Right atrium auricular region (tissue), 2 donors: ENCODE data around the gene TGFBR3. TPM values are rescaled to one million over a fixed set of nuclear protein-coding genes. Genes with fewer than 3 reads are reported as not detected.
A peak's percentile ranks its signal among the peaks of the same experiment; 100 is the strongest.
"Not testable (repeated sequence)": the region's sequence is repeated elsewhere in the genome, so short reads cannot be mapped to it uniquely, and the experiment has no call there.

Experiments
- DNase-seq: peaks from one replicate; pipeline ENCODE4 v3.0.0-alpha.2; 2019; ENCODE audit warnings: low spot score
- H3K27ac ChIP-seq, 2 donors: fragments of 200-600 bp; sonication (generic); 1 replicate in 1 of 2; 2 replicates in 1 of 2; pipeline ENCODE4 v1.5.1; 2016 to 2019
- H3K27me3 ChIP-seq, 2 donors: fragments of 200-600 bp; sonication (generic); one replicate each; pipeline versions ENCODE4 v1.5.1 to v1.6.0; 2017 to 2019
- H3K36me3 ChIP-seq: fragments of 200-600 bp; sonication (generic); one replicate; pipeline ENCODE4 v1.5.1; 2016
- H3K4me1 ChIP-seq, 2 donors: fragments of 200-600 bp; sonication (generic); one replicate each; pipeline versions ENCODE4 v1.5.1 to v1.6.0; 2017 to 2019
- H3K4me3 ChIP-seq, 2 donors: fragments of 200-600 bp; sonication (generic); 1 replicate in 1 of 2; 2 replicates in 1 of 2; pipeline ENCODE4 v1.5.1; 2017 to 2019; ENCODE audit warnings: mild to moderate bottlenecking in 1 of 2, moderate library complexity in 1 of 2
- H3K9me3 ChIP-seq, 2 donors: fragments of 200-600 bp; sonication (generic); one replicate each; pipeline ENCODE4 v1.5.1; 2019
- CTCF ChIP-seq, 2 donors: fragments of 200-600 bp; sonication (generic); IDR thresholded peaks; one replicate each; pipeline ENCODE4 v1.5.1; 2019; ENCODE audit warnings: antibody characterized with exemption in 2 of 2
- total RNA-seq, 2 donors: library from RNA; depleted of rRNA; stranded (reverse); fragments of >200 nt; gene quantifications; one replicate each; pipeline ENCODE4 v1.1.0, GENCODE V29; 2016

TGFBR3 gene
- total RNA-seq, 2 donors from 2014 or later: 40.5 to 64.8 TPM

GRCh38 chr1:91673613-91674012, 212.3 kb downstream of the TGFBR3 start:
- TF ChIP-seq CTCF (IDR thresholded peaks at IDR 0.05): no peak
- H3K9me3 ChIP-seq: no peaks in the 10 kb centered on the region
- DNase-seq: no peak
- H3K27ac ChIP-seq: peak overlapping the region in 1 of 2 donors; percentile 31
- H3K4me1 ChIP-seq: no peaks in the 10 kb centered on the region
- H3K27me3 ChIP-seq: no peaks in the 10 kb centered on the region
- H3K36me3 ChIP-seq: no peaks in the 10 kb centered on the region
- H3K4me3 ChIP-seq: no peak overlapping the region

GRCh38 chr1:91672601-91673161, 213.3 kb downstream of the TGFBR3 start:
- no peak for TF ChIP-seq CTCF (IDR thresholded peaks at IDR 0.05)
- H3K4me1 ChIP-seq: no peaks in the 10 kb centered on the region
- H3K27me3 ChIP-seq: no peaks in the 10 kb centered on the region
- DNase-seq: no peak
- H3K9me3 ChIP-seq: no peaks in the 10 kb centered on the region
- H3K36me3 ChIP-seq: no peaks in the 10 kb centered on the region
- no peak overlapping the region for H3K27ac ChIP-seq
- no peak overlapping the region for H3K4me3 ChIP-seq

- no peaks in the 10 kb centered on the region for H3K36me3 ChIP-seq
- H3K4me1 ChIP-seq: no peaks in the 10 kb centered on the region
- no peak overlapping the region for H3K27ac ChIP-seq
- TF ChIP-seq CTCF (IDR thresholded peaks at IDR 0.05): no peak
- no peaks in the 10 kb centered on the region for H3K27me3 ChIP-seq
- H3K9me3 ChIP-seq: no peaks in the 10 kb centered on the region
- no peak for DNase-seq
- no peak overlapping the region for H3K4me3 ChIP-seq
These were observed 215.2 kb downstream of the TGFBR3 start for GRCh38 chr1:91670781-91671180.

GRCh38 chr1:91669584-91670350, 216.2 kb downstream of the TGFBR3 start:
- Histone ChIP-seq H3K27me3 (no peaks in the 10 kb centered on the region), H3K9me3 (no peaks in the 10 kb centered on the region), H3K36me3 (no peaks in the 10 kb centered on the region), H3K27ac (no peak overlapping the region), H3K4me3 (no peak overlapping the region), H3K4me1 (no peaks in the 10 kb centered on the region)
- TF ChIP-seq CTCF (IDR thresholded peaks at IDR 0.05): no peak
- DNase-seq: no peak

GRCh38 chr1:91666651-91667050, 219.3 kb downstream of the TGFBR3 start:
- not testable (repeated sequence) for DNase-seq, H3K4me3 ChIP-seq, H3K27me3 ChIP-seq, H3K36me3 ChIP-seq, H3K27ac ChIP-seq, H3K4me1 ChIP-seq, H3K9me3 ChIP-seq

GRCh38 chr1:91661121-91661520, 224.8 kb downstream of the TGFBR3 start:
- Histone ChIP-seq H3K4me3 (no peak overlapping the region), H3K27ac (no peak overlapping the region), H3K27me3 (no peaks in the 10 kb centered on the region), H3K4me1 (no peaks in the 10 kb centered on the region), H3K9me3 (peaks cover 0 to 17% of the 10 kb centered on the region in 2 donors), H3K36me3 (no peaks in the 10 kb centered on the region)
- no peak for DNase-seq
- TF ChIP-seq CTCF (IDR thresholded peaks at IDR 0.05): no peak
